A673 (cell line): ENCODE measurements around the gene ABCD3.

Source experiments
- EZH2 ChIP-seq: fragments of 200-600 bp; sonication (generic); IDR thresholded peaks from 2 replicates; pipeline ENCODE4 v1.6.1; 2017; ENCODE audit warnings: borderline replicate concordance, low read depth, mild to moderate bottlenecking, mixed read lengths, antibody characterized with exemption, low read length; ENCODE audit not compliant: poor library complexity, severe bottlenecking
- TF ChIP-seq, protein P1 (sequence below): fragments of 300-800, 200-600 bp; sonication (generic); conservative IDR thresholded peaks from 2 replicates; pipeline ENCODE4 v1.5.1; 2017; ENCODE audit warnings: low read depth, mild to moderate bottlenecking, antibody characterized with exemption, low read length, moderate library complexity, mixed read lengths

DNA sequence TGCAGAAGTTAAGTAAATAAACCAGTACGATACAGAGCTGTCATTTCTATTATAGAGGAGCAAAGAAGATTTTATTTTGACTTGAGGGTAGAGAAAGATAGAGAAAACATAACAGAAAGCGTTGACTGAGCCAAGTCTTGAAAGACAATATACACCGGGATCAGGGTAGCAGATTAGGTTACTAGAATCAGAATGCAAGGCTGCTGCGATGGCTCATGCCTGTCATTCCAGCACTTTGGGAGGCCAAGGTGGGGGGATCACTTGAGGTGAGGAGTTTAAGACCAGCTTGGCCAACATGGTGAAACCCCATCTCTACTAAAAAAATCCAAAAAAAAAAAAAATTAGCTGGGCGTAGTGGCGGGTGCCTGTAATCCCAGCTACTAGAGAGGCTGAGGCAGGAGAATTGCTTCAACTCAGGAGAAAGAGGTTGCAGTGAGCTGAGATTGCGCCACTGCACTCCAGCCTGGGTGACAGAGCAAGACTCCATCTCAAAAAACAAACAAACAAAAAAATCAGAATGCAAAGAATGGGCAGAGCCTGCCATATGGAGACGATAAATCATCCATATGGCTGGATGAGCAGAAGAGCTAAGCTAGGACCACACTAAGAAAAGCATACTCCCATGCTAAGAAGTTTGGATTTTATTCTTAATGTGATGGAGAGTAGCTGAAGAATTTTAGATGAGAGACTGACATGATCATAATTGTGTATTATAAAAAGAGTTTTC lies 9.9 kb upstream of the ABCD3 start:
- TF ChIP-seq, protein P1, sequence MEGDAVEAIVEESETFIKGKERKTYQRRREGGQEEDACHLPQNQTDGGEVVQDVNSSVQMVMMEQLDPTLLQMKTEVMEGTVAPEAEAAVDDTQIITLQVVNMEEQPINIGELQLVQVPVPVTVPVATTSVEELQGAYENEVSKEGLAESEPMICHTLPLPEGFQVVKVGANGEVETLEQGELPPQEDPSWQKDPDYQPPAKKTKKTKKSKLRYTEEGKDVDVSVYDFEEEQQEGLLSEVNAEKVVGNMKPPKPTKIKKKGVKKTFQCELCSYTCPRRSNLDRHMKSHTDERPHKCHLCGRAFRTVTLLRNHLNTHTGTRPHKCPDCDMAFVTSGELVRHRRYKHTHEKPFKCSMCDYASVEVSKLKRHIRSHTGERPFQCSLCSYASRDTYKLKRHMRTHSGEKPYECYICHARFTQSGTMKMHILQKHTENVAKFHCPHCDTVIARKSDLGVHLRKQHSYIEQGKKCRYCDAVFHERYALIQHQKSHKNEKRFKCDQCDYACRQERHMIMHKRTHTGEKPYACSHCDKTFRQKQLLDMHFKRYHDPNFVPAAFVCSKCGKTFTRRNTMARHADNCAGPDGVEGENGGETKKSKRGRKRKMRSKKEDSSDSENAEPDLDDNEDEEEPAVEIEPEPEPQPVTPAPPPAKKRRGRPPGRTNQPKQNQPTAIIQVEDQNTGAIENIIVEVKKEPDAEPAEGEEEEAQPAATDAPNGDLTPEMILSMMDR: no peak
- TF ChIP-seq EZH2: no peak
